CD4-positive, alpha-beta T cell (primary cell): ENCODE data around the gene PGA5. TPM values are rescaled to one million over a fixed set of nuclear protein-coding genes. Genes with fewer than 3 reads are reported as not detected.

Source experiments
- ATAC-seq: fragments of 200-7000 bp; cut with Tn5 transposase; one replicate; pipeline ENCODE4 v1.10.0; 2022; ENCODE audit warnings: mild to moderate bottlenecking; ENCODE audit not compliant: poor library complexity
- CTCF ChIA-PET: fragments of 350-600 bp; sonication (Branson Sonifier 250); formaldehyde crosslinking; loops from one replicate; lab custom pipeline; 2021; ENCODE audit warnings: antibody characterized with exemption, inconsistent platforms; lab: Charles Lee
- POLR2A ChIA-PET: fragments of 350-600 bp; sonication (Branson Sonifier 250); formaldehyde crosslinking; loops from one replicate; lab custom pipeline; 2021; ENCODE audit warnings: antibody characterized with exemption, inconsistent platforms; lab: Charles Lee
- DNase-seq, 14 experiments: peaks; one replicate each; pipeline ENCODE4 v3.0.0-alpha.2; 2013 to 2020; ENCODE audit warnings: mixed read lengths in 2 of 14
- H3K27ac ChIP-seq, 2 donors: one replicate each; pipeline versions ENCODE4 v1.5.1 to v1.7.0; 2013; ENCODE audit warnings: low read length in 2 of 2, low read depth in 1 of 2, mild to moderate bottlenecking in 1 of 2
- H3K27me3 ChIP-seq, 2 experiments: 1 replicate in 1 of 2; 2 replicates in 1 of 2; pipeline versions ENCODE4 v1.6.1 to v1.7.0; 2013; ENCODE audit warnings: low read length in 2 of 2, control low read depth in 1 of 2, mild to moderate bottlenecking in 1 of 2, moderate library complexity in 1 of 2; ENCODE audit not compliant: insufficient read depth in 2 of 2, control insufficient read depth in 1 of 2
- H3K36me3 ChIP-seq: one replicate; pipeline ENCODE4 v1.6.1; 2013; ENCODE audit warnings: low read length, control low read depth; ENCODE audit not compliant: insufficient read depth
- H3K4me1 ChIP-seq: one replicate; pipeline ENCODE4 v1.6.1; 2013; ENCODE audit warnings: low read length, control low read depth; ENCODE audit not compliant: insufficient read depth
- H3K4me3 ChIP-seq: one replicate; pipeline ENCODE4 v1.5.1; 2013; ENCODE audit warnings: mild to moderate bottlenecking, low read length, moderate library complexity
- H3K9me3 ChIP-seq, 2 experiments: 1 replicate in 1 of 2; 2 replicates in 1 of 2; pipeline versions ENCODE4 v1.6.1 to v1.7.0; 2013; ENCODE audit warnings: low read length in 2 of 2, mild to moderate bottlenecking in 2 of 2, control low read depth in 1 of 2, moderate library complexity in 1 of 2; ENCODE audit not compliant: control insufficient read depth in 1 of 2, insufficient read depth in 1 of 2
- H3K27ac Mint-ChIP-seq: one replicate; pipeline ENCODE4 v1.8.0; 2020; ENCODE audit warnings: mixed read lengths
- H3K27me3 Mint-ChIP-seq: one replicate; pipeline ENCODE4 v1.8.0; 2021; ENCODE audit warnings: mixed read lengths
- H3K36me3 Mint-ChIP-seq: one replicate; pipeline ENCODE4 v1.8.0; 2021; ENCODE audit warnings: low read depth, mixed read lengths
- H3K4me1 Mint-ChIP-seq: one replicate; pipeline ENCODE4 v1.8.0; 2021; ENCODE audit warnings: low read depth, mixed read lengths
- H3K4me3 Mint-ChIP-seq: one replicate; pipeline ENCODE4 v1.8.0; 2020; ENCODE audit warnings: mild to moderate bottlenecking, mixed read lengths
- H3K9me3 Mint-ChIP-seq: one replicate; pipeline ENCODE4 v1.8.0; 2020; ENCODE audit warnings: mixed read lengths
- intact Hi-C, 2 experiments: fragments of 100-400 bp; cut with DNase I in 1 of 2; cut with micrococcal nuclease in 1 of 2; formaldehyde crosslinking; loops; one replicate each; pipeline versions ENCODE4 v1.15.1 to v1.9.0; 2023 to 2025; cut with DNase I, micrococcal nuclease
- total RNA-seq, 174 experiments: library from RNA in 2 of 174; stranded (reverse) in 2 of 174; gene quantifications; one replicate each; pipeline ENCODE4 v1.2.3 and lab custom pipeline; 2021 to 2026
- TF ChIP-seq, protein P1 (sequence below): fragments of 200-600 bp; IDR thresholded peaks from one replicate; pipeline ENCODE4 v1.8.0; 2022; ENCODE audit warnings: antibody characterized with exemption, mild to moderate bottlenecking

The PGA5 gene
- total RNA-seq, 2 experiments from 2014 or later, result not detected

DNA sequence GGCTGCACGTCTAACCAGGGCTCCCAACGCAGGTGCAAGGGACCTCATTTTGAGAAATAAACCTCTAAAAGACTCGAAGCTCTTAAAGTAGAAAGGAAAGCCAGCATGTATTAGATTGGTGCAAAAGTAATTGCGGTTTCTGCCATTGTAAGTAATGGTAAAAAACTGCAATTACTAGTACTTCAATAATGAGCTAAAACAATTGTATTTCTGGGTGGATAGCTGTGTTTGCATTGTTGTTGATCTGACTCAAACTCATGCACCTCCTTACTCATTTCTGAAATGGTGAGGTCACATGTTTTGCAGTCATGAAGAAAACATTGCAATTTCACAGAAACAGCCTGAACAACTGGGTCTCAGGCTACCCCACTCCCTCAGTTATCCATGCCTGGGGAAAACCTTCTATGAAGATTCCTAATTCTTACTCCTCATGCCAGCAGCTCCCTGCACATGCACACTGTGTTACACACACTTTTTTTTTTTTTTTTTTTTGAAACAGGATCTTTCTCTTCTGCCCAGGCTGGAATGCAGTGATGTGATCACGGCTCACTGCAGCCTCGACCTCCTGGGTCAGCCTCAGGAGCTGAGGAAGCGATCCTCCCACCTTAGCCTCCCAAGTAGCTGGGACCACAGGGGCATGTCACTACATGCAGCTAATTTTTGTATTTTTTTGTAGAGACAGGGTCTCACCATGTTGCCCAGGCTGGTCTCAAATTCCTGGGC lies 29.5 kb downstream of the PGA5 start:
- Mint-ChIP-seq H3K4me1 (no peaks in the 10 kb centered on the region), H3K36me3 (no peaks in the 10 kb centered on the region), H3K27ac (no peak overlapping the region), H3K9me3 (no peaks in the 10 kb centered on the region), H3K4me3 (no peak overlapping the region), H3K27me3 (no peaks in the 10 kb centered on the region)
- H3K36me3 ChIP-seq, result no peaks in the 10 kb centered on the region
- H3K27me3 ChIP-seq, result no peaks in the 10 kb centered on the region
- no peak overlapping the region for H3K4me3 ChIP-seq
- DNase-seq (no peak), ATAC-seq (no peak)
- no peaks in the 10 kb centered on the region for H3K4me1 ChIP-seq
- H3K27ac ChIP-seq, result no peak overlapping the region
- POLR2A ChIA-PET, result no interaction called here
- H3K9me3 ChIP-seq, result no peaks in the 10 kb centered on the region
- TF ChIP-seq, protein P1, sequence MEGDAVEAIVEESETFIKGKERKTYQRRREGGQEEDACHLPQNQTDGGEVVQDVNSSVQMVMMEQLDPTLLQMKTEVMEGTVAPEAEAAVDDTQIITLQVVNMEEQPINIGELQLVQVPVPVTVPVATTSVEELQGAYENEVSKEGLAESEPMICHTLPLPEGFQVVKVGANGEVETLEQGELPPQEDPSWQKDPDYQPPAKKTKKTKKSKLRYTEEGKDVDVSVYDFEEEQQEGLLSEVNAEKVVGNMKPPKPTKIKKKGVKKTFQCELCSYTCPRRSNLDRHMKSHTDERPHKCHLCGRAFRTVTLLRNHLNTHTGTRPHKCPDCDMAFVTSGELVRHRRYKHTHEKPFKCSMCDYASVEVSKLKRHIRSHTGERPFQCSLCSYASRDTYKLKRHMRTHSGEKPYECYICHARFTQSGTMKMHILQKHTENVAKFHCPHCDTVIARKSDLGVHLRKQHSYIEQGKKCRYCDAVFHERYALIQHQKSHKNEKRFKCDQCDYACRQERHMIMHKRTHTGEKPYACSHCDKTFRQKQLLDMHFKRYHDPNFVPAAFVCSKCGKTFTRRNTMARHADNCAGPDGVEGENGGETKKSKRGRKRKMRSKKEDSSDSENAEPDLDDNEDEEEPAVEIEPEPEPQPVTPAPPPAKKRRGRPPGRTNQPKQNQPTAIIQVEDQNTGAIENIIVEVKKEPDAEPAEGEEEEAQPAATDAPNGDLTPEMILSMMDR, result no peak
- intact Hi-C loops, result loop anchor here in 1 of 2 experiments (10.0 kb wide), 1 partner anchor 66 kb away; the partner anchor contains the start of gene PGA3
- CTCF ChIA-PET, result no interaction called here

GRCh38 chr11:61272731-61273130 lies 31.8 kb downstream of the PGA5 start:
- no peaks in the 10 kb centered on the region for H3K9me3 ChIP-seq
- intact Hi-C loops, result loop anchor here in 1 of 2 experiments (10.0 kb wide), 1 partner anchor 68 kb away; the partner anchor contains the start of gene PGA3
- Mint-ChIP-seq H3K36me3 (no peaks in the 10 kb centered on the region), H3K27ac (no peak overlapping the region), H3K4me3 (no peak overlapping the region), H3K4me1 (no peaks in the 10 kb centered on the region), H3K27me3 (no peaks in the 10 kb centered on the region), H3K9me3 (no peaks in the 10 kb centered on the region)
- ChIA-PET POLR2A (no interaction called here), CTCF (no interaction called here)
- no peaks in the 10 kb centered on the region for H3K36me3 ChIP-seq
- H3K27me3 ChIP-seq, result no peaks in the 10 kb centered on the region
- H3K27ac ChIP-seq, result no peak overlapping the region
- no peak overlapping the region for H3K4me3 ChIP-seq
- H3K4me1 ChIP-seq, result no peaks in the 10 kb centered on the region
- TF ChIP-seq, protein P1, result no peak
- DNase-seq (no peak), ATAC-seq (no peak)

GRCh38 chr11:61273178-61274078 lies 32.5 kb downstream of the PGA5 start:
- ATAC-seq, result no peak
- POLR2A ChIA-PET, result no interaction called here
- intact Hi-C loops, result loop anchor here in 1 of 2 experiments (10.0 kb wide), 1 partner anchor 69 kb away; the partner anchor contains the start of gene PGA3
- no peaks in the 10 kb centered on the region for H3K27me3 ChIP-seq
- DNase-seq, result no peak
- Mint-ChIP-seq H3K27me3 (no peaks in the 10 kb centered on the region), H3K27ac (no peak overlapping the region), H3K9me3 (no peaks in the 10 kb centered on the region), H3K4me1 (no peaks in the 10 kb centered on the region), H3K4me3 (no peak overlapping the region), H3K36me3 (no peaks in the 10 kb centered on the region)
- H3K9me3 ChIP-seq, result no peaks in the 10 kb centered on the region
- CTCF ChIA-PET, result no interaction called here
- TF ChIP-seq, protein P1, result no peak
- no peaks in the 10 kb centered on the region for H3K36me3 ChIP-seq
- no peaks in the 10 kb centered on the region for H3K4me1 ChIP-seq
- H3K4me3 ChIP-seq, result no peak overlapping the region
- H3K27ac ChIP-seq, result no peak overlapping the region
